ENCODE measurements around the gene TTC33. TPM values are rescaled to one million over a fixed set of nuclear protein-coding genes. Genes with fewer than 3 reads are reported as not detected.

Gene TTC33
- total and polyA plus RNA-seq, 2 of the 13 experiments (the other 11 are each of a cell fraction or from before 2014, with no cell fraction given) = 4.5 to 20.0 TPM

DNA sequence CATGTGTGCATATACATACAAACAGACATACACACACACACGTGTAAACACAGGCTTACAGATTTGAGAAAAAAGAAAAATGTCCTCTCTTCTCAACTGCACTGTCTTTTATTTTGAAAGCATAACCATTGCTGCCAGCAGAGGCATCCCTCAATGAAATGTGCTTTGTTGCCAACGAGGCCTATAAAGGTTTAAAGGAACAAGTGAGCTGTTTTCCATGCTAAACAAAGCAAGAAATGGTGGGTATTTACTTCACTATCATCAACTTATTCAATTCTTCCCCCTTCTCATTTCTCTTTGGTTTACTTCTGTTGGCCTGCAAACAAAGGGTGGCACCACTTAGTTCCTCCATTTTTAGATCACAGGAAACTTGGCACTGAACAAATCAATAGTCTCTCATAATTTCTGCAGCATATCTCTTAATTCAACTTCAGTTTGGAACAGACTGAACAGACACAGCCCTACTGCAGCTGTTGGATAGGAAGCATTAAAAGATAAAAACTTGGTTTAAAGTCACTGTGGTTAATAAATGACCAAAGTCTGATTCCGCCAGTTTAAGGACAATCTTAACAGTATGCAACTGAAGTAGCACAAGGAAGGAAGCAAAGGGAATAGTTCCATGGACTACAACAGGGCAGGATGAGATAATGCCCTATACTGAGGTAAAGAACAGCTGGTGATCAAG lies 21.7 kb downstream of the TTC33 start:
- 81% methylated on average over 3 of the region's 3 CpGs for WGBS (ENCODE audit: low lambda C conversion rate)
- FAIRE-seq (no peak), ATAC-seq (peak; percentile 59; the same call in 2 of the 3 replicates), DNase-seq (ENCODE audit: low spot score) (no peak)
- H3K4me3 ChIP-seq (replicated peaks in 1 of 3; ENCODE audit: insufficient read depth in 1 of 3, low read depth in 2 of 3, low read length in 3 of 3) = no peak overlapping the region
- no peak for TF ChIP-seq RAD21 (CRISPR knock-in tag; IDR thresholded peaks at IDR 0.05)
- no peak for TF ChIP-seq MBNL3 (CRISPR knock-in tag; conservative IDR thresholded peaks at IDR 0.05)
- TF ChIP-seq RBM22 (optimal IDR thresholded peaks at IDR 0.05; ENCODE audit: low read length) = no peak
- no peak for TF ChIP-seq ZNF772 (CRISPR knock-in tag; IDR thresholded peaks at IDR 0.05)
- TF ChIP-seq, protein P1, sequence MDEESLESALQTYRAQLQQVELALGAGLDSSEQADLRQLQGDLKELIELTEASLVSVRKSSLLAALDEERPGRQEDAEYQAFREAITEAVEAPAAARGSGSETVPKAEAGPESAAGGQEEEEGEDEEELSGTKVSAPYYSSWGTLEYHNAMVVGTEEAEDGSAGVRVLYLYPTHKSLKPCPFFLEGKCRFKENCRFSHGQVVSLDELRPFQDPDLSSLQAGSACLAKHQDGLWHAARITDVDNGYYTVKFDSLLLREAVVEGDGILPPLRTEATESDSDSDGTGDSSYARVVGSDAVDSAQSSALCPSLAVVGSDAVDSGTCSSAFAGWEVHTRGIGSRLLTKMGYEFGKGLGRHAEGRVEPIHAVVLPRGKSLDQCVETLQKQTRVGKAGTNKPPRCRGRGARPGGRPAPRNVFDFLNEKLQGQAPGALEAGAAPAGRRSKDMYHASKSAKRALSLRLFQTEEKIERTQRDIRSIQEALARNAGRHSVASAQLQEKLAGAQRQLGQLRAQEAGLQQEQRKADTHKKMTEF (CRISPR knock-in tag; IDR thresholded peaks at IDR 0.05) = no peak
- TF ChIP-seq HIC2 (CRISPR knock-in tag; IDR thresholded peaks at IDR 0.05; ENCODE audit: low read depth) = no peak
- no peak for TF ChIP-seq ISX (CRISPR knock-in tag; conservative IDR thresholded peaks at IDR 0.05)
- TF ChIP-seq ZSCAN21 (CRISPR knock-in tag; IDR thresholded peaks at IDR 0.05; ENCODE audit: borderline replicate concordance) = no peak
- no peak for TF ChIP-seq ZNF720 (CRISPR knock-in tag; IDR thresholded peaks at IDR 0.05)
- no peak for TF ChIP-seq JUN (CRISPR knock-in tag; IDR thresholded peaks at IDR 0.05)
- no peak for TF ChIP-seq KMT2B (CRISPR knock-in tag; IDR thresholded peaks at IDR 0.05)
- TF ChIP-seq, protein P2, sequence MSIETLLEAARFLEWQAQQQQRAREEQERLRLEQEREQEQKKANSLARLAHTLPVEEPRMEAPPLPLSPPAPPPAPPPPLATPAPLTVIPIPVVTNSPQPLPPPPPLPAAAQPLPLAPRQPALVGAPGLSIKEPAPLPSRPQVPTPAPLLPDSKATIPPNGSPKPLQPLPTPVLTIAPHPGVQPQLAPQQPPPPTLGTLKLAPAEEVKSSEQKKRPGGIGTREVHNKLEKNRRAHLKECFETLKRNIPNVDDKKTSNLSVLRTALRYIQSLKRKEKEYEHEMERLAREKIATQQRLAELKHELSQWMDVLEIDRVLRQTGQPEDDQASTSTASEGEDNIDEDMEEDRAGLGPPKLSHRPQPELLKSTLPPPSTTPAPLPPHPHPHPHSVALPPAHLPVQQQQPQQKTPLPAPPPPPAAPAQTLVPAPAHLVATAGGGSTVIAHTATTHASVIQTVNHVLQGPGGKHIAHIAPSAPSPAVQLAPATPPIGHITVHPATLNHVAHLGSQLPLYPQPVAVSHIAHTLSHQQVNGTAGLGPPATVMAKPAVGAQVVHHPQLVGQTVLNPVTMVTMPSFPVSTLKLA (IDR thresholded peaks at IDR 0.05) = no peak
- no peak for TF ChIP-seq ZNF3 (CRISPR knock-in tag; IDR thresholded peaks at IDR 0.05)
- TF ChIP-seq GPBP1L1 (CRISPR knock-in tag; IDR thresholded peaks at IDR 0.05) = no peak
- H3K79me2 ChIP-seq (ENCODE audit: insufficient read depth, low read length) = no peaks in the 10 kb centered on the region
- ChIA-PET POLR2A (no interaction called here), CTCF (ENCODE audit: low intra/inter-chr PET ratio, low total read pairs) (no interaction called here)
- no peaks in the 10 kb centered on the region for H3K9me3 ChIP-seq (ENCODE audit: low read length)
- peaks cover 24% of the 10 kb centered on the region for H3K4me1 ChIP-seq (ENCODE audit: insufficient read depth, low read length)
- BruUV-seq (replicated peaks) = no TSS peak
- no peaks in the 10 kb centered on the region for H3K27me3 ChIP-seq (ENCODE audit: control insufficient read depth in 1 of 2, insufficient read depth in 2 of 2, low read length in 2 of 2)
- in situ Hi-C loops (cut with HindIII; ENCODE audit: extremely low pct_ligation_motif_present, low pct_unique_long_range_greater_than_20kb) = no loop called here
- intact Hi-C loops (cut with micrococcal nuclease; ENCODE audit: unreplicated experiment) = no loop called here
- H3K27ac ChIP-seq (ENCODE audit: extremely low read length, insufficient read depth, low read length) = no peak overlapping the region
- H3K36me3 ChIP-seq (replicated peaks in 1 of 2; ENCODE audit: control insufficient read depth in 1 of 2, insufficient read depth in 2 of 2, low read length in 2 of 2) = no peaks in the 10 kb centered on the region; a peak in 1 of 5 replicates
- H3K4me2 ChIP-seq (ENCODE audit: low read depth, low read length) = no peak overlapping the region
- no peak overlapping the region for H2AFZ ChIP-seq (ENCODE audit: low read length)
- no peak overlapping the region for H3K9ac ChIP-seq (ENCODE audit: insufficient read depth, low read depth, low read length)
- H4K20me1 ChIP-seq (ENCODE audit: insufficient read depth, low read length) = peaks cover 3% of the 10 kb centered on the region; the same call in 1 of the 2 replicates
